Parathyroid adenoma (tissue), 2 donors: ENCODE measurements around the gene SLITRK3.

Experiments
- H2AFZ ChIP-seq: fragments of 300-600 bp; sonication (generic); one replicate; pipeline ENCODE4 v1.7.0; 2017; ENCODE audit warnings: antibody characterized with exemption, mild to moderate bottlenecking
- H3K27ac ChIP-seq: fragments of 300-600 bp; sonication (generic); one replicate; pipeline ENCODE4 v1.7.0; 2017
- H3K27me3 ChIP-seq: fragments of 300-600 bp; sonication (generic); one replicate; pipeline ENCODE4 v1.7.0; 2017; ENCODE audit warnings: low read length; ENCODE audit not compliant: control insufficient read depth, insufficient read depth
- H3K36me3 ChIP-seq: fragments of 300-600 bp; sonication (generic); one replicate; pipeline ENCODE4 v1.7.0; 2017; ENCODE audit warnings: low read length; ENCODE audit not compliant: control insufficient read depth, insufficient read depth
- H3K4me1 ChIP-seq: fragments of 300-600 bp; sonication (generic); one replicate; pipeline ENCODE4 v1.7.0; 2017; ENCODE audit warnings: control low read depth
- H3K4me2 ChIP-seq: fragments of 300-600 bp; sonication (generic); one replicate; pipeline ENCODE4 v1.7.0; 2017; ENCODE audit warnings: low read length
- H3K4me3 ChIP-seq: fragments of 300-600 bp; sonication (generic); one replicate; pipeline ENCODE4 v1.7.0; 2017; ENCODE audit warnings: low read depth, low read length
- H3K79me2 ChIP-seq: fragments of 300-600 bp; sonication (generic); one replicate; pipeline ENCODE4 v1.7.0; 2017; ENCODE audit warnings: control low read depth
- H3K9ac ChIP-seq: fragments of 300-600 bp; sonication (generic); one replicate; pipeline ENCODE4 v1.7.0; 2017; ENCODE audit warnings: mild to moderate bottlenecking
- H3K9me3 ChIP-seq: fragments of 300-600 bp; sonication (generic); one replicate; pipeline ENCODE4 v1.7.0; 2017; ENCODE audit warnings: low read length; ENCODE audit not compliant: control insufficient read depth
- CTCF ChIP-seq: fragments of 300-600 bp; sonication (generic); IDR thresholded peaks from one replicate; pipeline ENCODE4 v1.7.0; 2017; ENCODE audit warnings: antibody characterized with exemption, mild to moderate bottlenecking
- donor health status: primary hyperparathyroidism.

SLITRK3 gene

GRCh38 chr3:165192610-165193192 is 3.5 kb downstream of the SLITRK3 start:
- TF ChIP-seq CTCF, result no peak
- Histone ChIP-seq H3K4me2 (no peak overlapping the region), H3K36me3 (no peaks in the 10 kb centered on the region), H3K4me1 (no peaks in the 10 kb centered on the region), H3K9ac (no peak overlapping the region), H3K9me3 (no peaks in the 10 kb centered on the region), H3K27ac (no peak overlapping the region), H3K27me3 (peaks cover 6% of the 10 kb centered on the region), H3K79me2 (no peaks in the 10 kb centered on the region), H2AFZ (no peak overlapping the region), H3K4me3 (no peak overlapping the region)

- Histone ChIP-seq H3K27ac (no peak overlapping the region), H2AFZ (no peak overlapping the region), H3K4me1 (no peaks in the 10 kb centered on the region), H3K9ac (no peak overlapping the region), H3K4me2 (no peak overlapping the region), H3K36me3 (no peaks in the 10 kb centered on the region), H3K9me3 (no peaks in the 10 kb centered on the region), H3K27me3 (peaks cover 6% of the 10 kb centered on the region), H3K79me2 (no peaks in the 10 kb centered on the region), H3K4me3 (no peak overlapping the region)
- TF ChIP-seq CTCF, result no peak
Measured at GRCh38 chr3:165191491-165191890, 4.7 kb downstream of the SLITRK3 start.

- no peaks in the 10 kb centered on the region for H3K4me1 ChIP-seq
- no peak overlapping the region for H3K27ac ChIP-seq
- no peak overlapping the region for H3K9ac ChIP-seq
- H3K36me3 ChIP-seq, result no peaks in the 10 kb centered on the region
- no peak for TF ChIP-seq CTCF
- no peak overlapping the region for H3K4me2 ChIP-seq
- no peak overlapping the region for H2AFZ ChIP-seq
- no peaks in the 10 kb centered on the region for H3K27me3 ChIP-seq
- no peak overlapping the region for H3K4me3 ChIP-seq
- no peaks in the 10 kb centered on the region for H3K79me2 ChIP-seq
- no peaks in the 10 kb centered on the region for H3K9me3 ChIP-seq
Measured at GRCh38 chr3:165188452-165188851, 7.7 kb downstream of the SLITRK3 start.

- H3K27ac ChIP-seq, result no peak overlapping the region
- no peak overlapping the region for H3K9ac ChIP-seq
- no peak overlapping the region for H2AFZ ChIP-seq
- H3K4me1 ChIP-seq, result no peaks in the 10 kb centered on the region
- no peaks in the 10 kb centered on the region for H3K27me3 ChIP-seq
- H3K9me3 ChIP-seq, result no peaks in the 10 kb centered on the region
- H3K4me2 ChIP-seq, result no peak overlapping the region
- no peak overlapping the region for H3K4me3 ChIP-seq
- H3K36me3 ChIP-seq, result no peaks in the 10 kb centered on the region
- TF ChIP-seq CTCF, result peak; percentile 55
- no peaks in the 10 kb centered on the region for H3K79me2 ChIP-seq
Measured at GRCh38 chr3:165185707-165186327, 10.4 kb downstream of the SLITRK3 start.

GRCh38 chr3:165181556-165181955 is 14.6 kb downstream of the SLITRK3 start:
- no peak for TF ChIP-seq CTCF
- Histone ChIP-seq H3K36me3 (no peaks in the 10 kb centered on the region), H3K4me1 (no peaks in the 10 kb centered on the region), H3K4me3 (no peak overlapping the region), H3K9ac (no peak overlapping the region), H2AFZ (no peak overlapping the region), H3K4me2 (no peak overlapping the region), H3K9me3 (no peaks in the 10 kb centered on the region), H3K27ac (no peak overlapping the region), H3K27me3 (no peaks in the 10 kb centered on the region), H3K79me2 (no peaks in the 10 kb centered on the region)
